Upper lobe of right lung (tissue), 1 donor: ENCODE results near the gene ILK. TPM values are rescaled to one million over a fixed set of nuclear protein-coding genes. Genes with fewer than 3 reads are reported as not detected.

ENCODE experiments used
- ATAC-seq: fragments of 200-7000 bp; cut with Tn5 transposase; one replicate; pipeline ENCODE4 v1.9.1; 2020; ENCODE audit warnings: mild to moderate bottlenecking, moderate library complexity
- DNase-seq: peaks from one replicate; pipeline ENCODE4 v3.0.0-alpha.2; 2020
- H3K27ac ChIP-seq: fragments of 200-600 bp; one replicate; pipeline ENCODE4 v1.8.0; 2022
- H3K27me3 ChIP-seq: fragments of 200-600 bp; one replicate; pipeline ENCODE4 v1.8.0; 2022; ENCODE audit warnings: mild to moderate bottlenecking
- H3K36me3 ChIP-seq: fragments of 200-600 bp; one replicate; pipeline ENCODE4 v1.8.0; 2022
- H3K4me1 ChIP-seq: fragments of 200-600 bp; one replicate; pipeline ENCODE4 v1.8.0; 2022
- H3K4me3 ChIP-seq: fragments of 200-600 bp; one replicate; pipeline ENCODE4 v1.8.0; 2022; ENCODE audit warnings: mild to moderate bottlenecking
- H3K9me3 ChIP-seq: fragments of 200-600 bp; one replicate; pipeline ENCODE4 v1.8.0; 2022
- CTCF ChIP-seq: fragments of 200-600 bp; IDR thresholded peaks from one replicate; pipeline ENCODE4 v1.8.0; 2022; ENCODE audit warnings: antibody characterized with exemption
- intact Hi-C: fragments of 100-400 bp; cut with DNase I; formaldehyde crosslinking; loops from one replicate; pipeline ENCODE4 v1.11.0; 2022
- total RNA-seq: library from RNA; stranded (reverse); fragmentation: NEBNext Ultra II Directional; extraction: Animal tissue kit (Norgen Biotek cat#: 25700); gene quantifications from one replicate; pipeline ENCODE4 v1.2.1, GENCODE V29; 2021
- donor health status: DM: no; HTN: yes; CAD: no; lungs with severe emphysema.

The ILK gene
- total RNA-seq, 1 donor from 2014 or later: 148 TPM

GRCh38 chr11:6616596-6617250 is 13.1 kb downstream of the ILK start:
- H3K9me3 ChIP-seq: no peaks in the 10 kb centered on the region
- no peak for TF ChIP-seq CTCF
- no peak for ATAC-seq
- no peak overlapping the region for H3K27ac ChIP-seq
- no peaks in the 10 kb centered on the region for H3K27me3 ChIP-seq
- no peak overlapping the region for H3K4me3 ChIP-seq
- no peak for DNase-seq
- H3K36me3 ChIP-seq: peaks cover 30% of the 10 kb centered on the region
- intact Hi-C loops: no loop called here
- H3K4me1 ChIP-seq: peaks cover 19% of the 10 kb centered on the region

GRCh38 chr11:6617315-6617781 is 13.8 kb downstream of the ILK start:
- peaks cover 30% of the 10 kb centered on the region for H3K36me3 ChIP-seq
- H3K27me3 ChIP-seq: no peaks in the 10 kb centered on the region
- no peaks in the 10 kb centered on the region for H3K9me3 ChIP-seq
- no peak for DNase-seq
- ATAC-seq: no peak
- no peak for TF ChIP-seq CTCF
- intact Hi-C loops: no loop called here
- H3K4me1 ChIP-seq: peaks cover 19% of the 10 kb centered on the region
- H3K27ac ChIP-seq: no peak overlapping the region
- H3K4me3 ChIP-seq: peak overlapping the region; percentile 78

DNA sequence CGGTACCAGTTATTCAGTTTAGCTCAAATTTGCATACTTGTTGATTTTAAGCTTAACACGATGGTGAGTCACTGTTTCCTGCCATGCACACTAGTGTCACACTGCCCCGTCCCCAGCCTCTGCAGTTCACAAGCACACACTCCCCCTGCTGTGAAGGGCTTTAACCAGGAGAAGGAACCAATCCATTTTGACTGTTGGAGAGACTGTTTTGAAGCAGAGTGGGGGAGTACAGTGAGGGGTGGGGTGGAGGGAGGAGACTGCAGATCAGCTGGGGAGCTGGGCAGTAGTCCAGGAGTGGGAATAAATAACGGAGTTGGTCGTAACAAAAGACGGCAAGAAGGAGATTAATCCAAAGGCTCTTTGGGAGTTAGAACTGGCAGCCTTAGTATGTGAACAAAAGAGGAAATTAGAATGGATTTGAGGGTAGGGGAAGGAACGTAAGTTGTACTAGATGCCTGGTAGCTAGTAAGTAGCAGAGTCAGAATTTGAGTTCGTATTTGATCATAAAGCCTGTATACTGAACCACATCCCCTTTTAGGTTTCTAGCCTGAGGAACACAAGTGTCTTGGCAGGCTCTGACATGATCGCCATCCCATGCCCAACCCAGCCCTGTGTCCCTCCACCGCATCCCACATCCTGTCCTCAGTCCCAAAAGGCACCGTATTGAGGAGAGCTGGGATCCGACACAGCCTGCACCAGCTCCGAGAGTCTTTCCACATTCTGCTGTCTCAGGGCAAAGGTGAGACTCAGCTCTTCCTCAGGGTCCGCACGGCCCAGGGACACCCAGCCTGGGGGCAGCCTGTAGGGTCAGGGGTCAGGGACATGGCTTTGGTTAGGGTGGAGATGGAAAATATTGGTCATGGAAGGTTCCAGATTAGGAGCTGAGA is 14.8 kb downstream of the ILK start:
- Histone ChIP-seq H3K27me3 (no peaks in the 10 kb centered on the region), H3K36me3 (peaks cover 30% of the 10 kb centered on the region), H3K4me3 (peak overlapping the region; percentile 78), H3K27ac (peak overlapping the region; percentile 87), H3K4me1 (peaks cover 9% of the 10 kb centered on the region), H3K9me3 (no peaks in the 10 kb centered on the region)
- intact Hi-C loops: no loop called here
- ATAC-seq (peak; percentile 33), DNase-seq (peak; percentile 65)
- no peak for TF ChIP-seq CTCF

GRCh38 chr11:6619004-6619745 is 15.6 kb downstream of the ILK start, which contains the start of gene TPP1:
TSS of gene TPP1 (minus strand) at chr11:6619422. CDS start at chr11:6619400, 22 bp downstream.
- intact Hi-C loops: no loop called here
- peak within 1 kb of the TSS; percentile 78 for H3K4me3 ChIP-seq
- peaks cover 9% of the 10 kb centered on the region for H3K4me1 ChIP-seq
- H3K27ac ChIP-seq: peak within 1 kb of the TSS; percentile 87
- peaks cover 27% of the 10 kb centered on the region for H3K36me3 ChIP-seq
- DNase-seq: peak; percentile 90
- no peak for TF ChIP-seq CTCF
- ATAC-seq: peak; percentile 95
- no peaks in the 10 kb centered on the region for H3K9me3 ChIP-seq
- no peaks in the 10 kb centered on the region for H3K27me3 ChIP-seq

DNA sequence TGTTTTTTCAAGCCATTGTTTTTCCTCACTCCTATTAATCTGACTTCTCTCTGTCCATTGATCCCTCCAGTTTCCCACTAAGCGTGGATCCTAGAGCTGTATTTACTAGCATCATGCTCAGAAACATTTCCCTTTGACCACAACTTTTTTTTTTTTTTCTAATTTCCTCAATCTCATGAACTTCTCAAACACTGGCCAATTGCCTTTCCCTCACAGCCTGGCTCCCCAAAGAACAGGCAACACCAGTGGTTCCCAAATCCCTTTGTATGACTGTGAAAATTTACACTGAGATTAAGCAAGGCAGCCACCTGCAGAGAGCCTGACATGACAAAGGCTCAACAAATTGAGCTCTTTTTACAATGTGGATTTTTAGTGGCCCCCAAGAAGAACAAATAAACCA is 17.1 kb downstream of the ILK start:
- no peak for DNase-seq
- no peak for TF ChIP-seq CTCF
- Histone ChIP-seq H3K27ac (no peak overlapping the region), H3K9me3 (no peaks in the 10 kb centered on the region), H3K4me1 (peaks cover 9% of the 10 kb centered on the region), H3K36me3 (peaks cover 14% of the 10 kb centered on the region), H3K27me3 (no peaks in the 10 kb centered on the region), H3K4me3 (no peak overlapping the region)
- intact Hi-C loops: no loop called here
- no peak for ATAC-seq
